Colonic mucosa (tissue), 4 donors: ENCODE data around the gene ARVCF. TPM values are rescaled to one million over a fixed set of nuclear protein-coding genes. Genes with fewer than 3 reads are reported as not detected.

Experiments used
- DNase-seq: peaks from one replicate; pipeline ENCODE4 v3.0.0-alpha.2; 2020
- H3K27ac ChIP-seq: fragments of 200-600 bp; one replicate; pipeline ENCODE4 v1.8.0; 2021
- H3K27me3 ChIP-seq: fragments of 200-600 bp; one replicate; pipeline ENCODE4 v1.8.0; 2021
- H3K36me3 ChIP-seq: fragments of 200-600 bp; one replicate; pipeline ENCODE4 v1.8.0; 2021
- H3K4me1 ChIP-seq: fragments of 200-600 bp; one replicate; pipeline ENCODE4 v1.8.0; 2021; ENCODE audit warnings: mild to moderate bottlenecking
- H3K4me3 ChIP-seq: fragments of 200-600 bp; one replicate; pipeline ENCODE4 v1.8.0; 2021
- H3K9ac ChIP-seq, 2 donors: one replicate each; pipeline ENCODE4 v1.7.0; 2013; ENCODE audit warnings: control low read depth in 2 of 2, low read depth in 2 of 2, low read length in 2 of 2
- H3K9me3 ChIP-seq: fragments of 200-600 bp; one replicate; pipeline ENCODE4 v1.8.0; 2021
- intact Hi-C: fragments of 100-400 bp; cut with DNase I; formaldehyde crosslinking; loops from one replicate; pipeline ENCODE4 v1.14.1; 2022
- total RNA-seq, 2 donors: library from RNA; stranded (reverse); fragmentation: NEBNext Ultra II Directional in 1 of 2; extraction: Animal tissue kit (Norgen Biotek cat#: 25700) in 1 of 2; gene quantifications; one replicate each; pipeline ENCODE4 v1.2.1, GENCODE V29; 2021
- TF ChIP-seq, protein P1 (sequence below): fragments of 200-600 bp; IDR thresholded peaks from one replicate; pipeline ENCODE4 v1.8.0; 2022; ENCODE audit warnings: antibody characterized with exemption, mild to moderate bottlenecking
- donor health status: healthy.
- donor health status: DM: no; HTN: no; CAD: no.
- donor health status: DM: no; HTN: no; CAD: no.

ARVCF gene
- total RNA-seq, 2 donors from 2014 or later, result 11.7 to 18.5 TPM

DNA sequence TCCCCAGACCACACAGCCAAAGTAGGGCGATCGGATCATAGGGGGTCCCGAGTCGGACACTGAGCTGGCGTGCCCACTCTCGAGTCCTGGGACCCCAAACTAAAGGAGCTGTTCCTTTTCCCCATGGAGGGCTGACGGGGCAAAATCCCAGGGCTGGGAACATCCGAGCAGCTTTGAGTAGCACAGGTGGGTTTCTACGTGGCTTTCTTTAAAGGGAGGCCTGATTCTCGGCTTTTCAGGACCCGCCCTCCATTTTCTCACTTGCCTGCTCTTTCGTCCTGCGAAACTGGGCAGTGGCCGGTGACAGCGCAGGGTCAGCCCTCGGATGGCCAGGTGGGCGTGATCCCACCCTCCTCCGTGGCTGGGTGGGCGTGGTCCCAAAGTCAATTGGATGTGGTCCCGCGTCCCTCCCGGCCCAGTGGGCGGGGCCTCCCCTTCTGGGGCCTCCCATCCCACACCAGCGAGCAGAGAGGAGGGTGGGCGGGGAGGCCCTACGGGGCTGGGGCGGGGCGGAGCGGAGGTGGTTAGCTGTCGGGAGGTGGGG is 57.5 kb downstream of the ARVCF start:
- H3K4me3 ChIP-seq, result peak overlapping the region; percentile 24
- intact Hi-C loops, result no loop called here
- H3K9me3 ChIP-seq, result no peaks in the 10 kb centered on the region
- H3K27ac ChIP-seq, result no peak overlapping the region
- no peaks in the 10 kb centered on the region for H3K36me3 ChIP-seq
- H3K9ac ChIP-seq, result no peak overlapping the region
- H3K27me3 ChIP-seq, result no peaks in the 10 kb centered on the region
- peaks cover 16% of the 10 kb centered on the region for H3K4me1 ChIP-seq
- TF ChIP-seq, protein P1, sequence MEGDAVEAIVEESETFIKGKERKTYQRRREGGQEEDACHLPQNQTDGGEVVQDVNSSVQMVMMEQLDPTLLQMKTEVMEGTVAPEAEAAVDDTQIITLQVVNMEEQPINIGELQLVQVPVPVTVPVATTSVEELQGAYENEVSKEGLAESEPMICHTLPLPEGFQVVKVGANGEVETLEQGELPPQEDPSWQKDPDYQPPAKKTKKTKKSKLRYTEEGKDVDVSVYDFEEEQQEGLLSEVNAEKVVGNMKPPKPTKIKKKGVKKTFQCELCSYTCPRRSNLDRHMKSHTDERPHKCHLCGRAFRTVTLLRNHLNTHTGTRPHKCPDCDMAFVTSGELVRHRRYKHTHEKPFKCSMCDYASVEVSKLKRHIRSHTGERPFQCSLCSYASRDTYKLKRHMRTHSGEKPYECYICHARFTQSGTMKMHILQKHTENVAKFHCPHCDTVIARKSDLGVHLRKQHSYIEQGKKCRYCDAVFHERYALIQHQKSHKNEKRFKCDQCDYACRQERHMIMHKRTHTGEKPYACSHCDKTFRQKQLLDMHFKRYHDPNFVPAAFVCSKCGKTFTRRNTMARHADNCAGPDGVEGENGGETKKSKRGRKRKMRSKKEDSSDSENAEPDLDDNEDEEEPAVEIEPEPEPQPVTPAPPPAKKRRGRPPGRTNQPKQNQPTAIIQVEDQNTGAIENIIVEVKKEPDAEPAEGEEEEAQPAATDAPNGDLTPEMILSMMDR, result no peak
- DNase-seq, result peak; percentile 87

- Histone ChIP-seq H3K27me3 (no peaks in the 10 kb centered on the region), H3K4me3 (no peak overlapping the region), H3K4me1 (peaks cover 16% of the 10 kb centered on the region), H3K27ac (no peak overlapping the region), H3K9ac (no peak overlapping the region), H3K36me3 (no peaks in the 10 kb centered on the region), H3K9me3 (no peaks in the 10 kb centered on the region)
- TF ChIP-seq, protein P1, result no peak
- no peak for DNase-seq
- intact Hi-C loops, result no loop called here
Observed at GRCh38 chr22:19958083-19959042, 58.3 kb downstream of the ARVCF start.

DNA sequence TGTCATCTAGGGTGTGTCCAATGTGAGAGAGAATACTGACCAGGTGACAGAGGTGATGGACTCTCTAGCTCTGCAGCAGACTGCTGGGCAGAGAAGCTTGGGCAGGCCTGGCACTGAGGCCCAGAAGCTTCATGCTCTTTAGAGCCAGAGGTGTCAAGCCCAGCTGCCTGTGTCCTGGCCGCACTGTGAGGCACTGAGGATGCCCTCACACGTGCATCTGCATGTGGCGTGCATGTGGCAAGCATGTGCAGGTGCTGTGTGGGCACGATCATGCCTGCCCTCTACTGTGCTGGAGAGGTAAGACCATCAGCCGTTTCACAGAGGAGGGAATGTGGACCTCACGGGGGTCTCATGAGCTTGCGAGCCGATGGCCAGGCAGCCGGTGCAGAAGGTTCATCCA is 59.2 kb downstream of the ARVCF start:
- intact Hi-C loops, result no loop called here
- H3K4me1 ChIP-seq, result peaks cover 11% of the 10 kb centered on the region

DNA sequence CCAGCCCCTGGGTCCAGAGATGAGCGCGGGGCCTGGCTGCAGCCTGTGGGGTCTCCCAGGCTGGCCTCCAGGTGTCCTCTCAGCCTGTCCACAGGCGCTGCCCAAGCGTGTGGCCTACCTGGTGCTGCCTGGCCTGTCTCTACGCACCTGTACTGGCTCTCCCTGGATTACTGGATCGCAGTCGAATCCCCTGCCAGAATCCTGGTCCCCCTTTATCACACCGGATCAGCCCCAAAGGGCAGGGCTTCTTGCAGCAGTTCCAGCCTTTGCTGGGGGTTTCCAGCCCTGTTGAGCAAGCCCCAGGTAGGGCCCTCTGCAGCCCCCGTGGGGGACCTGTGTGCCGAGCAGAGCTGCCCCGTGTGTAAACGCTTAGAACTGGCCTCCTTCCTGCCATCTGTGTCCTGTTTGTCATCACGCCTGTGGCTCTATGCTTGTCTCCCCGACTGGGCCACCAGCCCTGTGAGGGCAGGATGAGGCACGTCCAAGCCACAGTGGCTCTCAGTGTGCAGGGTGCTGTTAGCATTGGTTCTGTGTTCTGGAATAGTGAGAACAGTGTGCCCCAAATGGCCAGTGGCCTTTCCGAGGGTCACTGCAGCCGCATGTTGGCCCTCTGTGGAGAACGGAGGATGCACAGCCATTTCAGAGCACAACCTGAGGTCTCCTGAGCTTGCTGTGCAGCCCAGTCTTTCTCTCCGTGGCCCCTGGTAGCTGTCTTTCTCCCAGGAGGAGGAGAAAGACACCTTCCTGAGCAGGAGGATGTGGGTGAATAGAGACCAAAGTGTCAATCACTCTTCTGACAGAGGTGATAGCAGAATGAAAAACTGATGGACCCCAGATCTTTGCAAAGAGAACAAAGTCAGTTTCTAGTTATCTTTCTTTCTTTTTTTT is 61.1 kb downstream of the ARVCF start:
- Histone ChIP-seq H3K27me3 (no peaks in the 10 kb centered on the region), H3K36me3 (no peaks in the 10 kb centered on the region), H3K4me3 (no peak overlapping the region), H3K9ac (no peak overlapping the region), H3K4me1 (peaks cover 6% of the 10 kb centered on the region), H3K27ac (no peak overlapping the region), H3K9me3 (no peaks in the 10 kb centered on the region)
- TF ChIP-seq, protein P1, result no peak
- DNase-seq, result no peak
- intact Hi-C loops, result no loop called here

More for the DNA sequence above, 59.2 kb downstream of the ARVCF start:
- Histone ChIP-seq H3K27ac (no peak overlapping the region), H3K9ac (no peak overlapping the region), H3K9me3 (no peaks in the 10 kb centered on the region), H3K36me3 (no peaks in the 10 kb centered on the region), H3K4me3 (no peak overlapping the region), H3K27me3 (no peaks in the 10 kb centered on the region)
- TF ChIP-seq, protein P1, result no peak
- no peak for DNase-seq

DNA sequence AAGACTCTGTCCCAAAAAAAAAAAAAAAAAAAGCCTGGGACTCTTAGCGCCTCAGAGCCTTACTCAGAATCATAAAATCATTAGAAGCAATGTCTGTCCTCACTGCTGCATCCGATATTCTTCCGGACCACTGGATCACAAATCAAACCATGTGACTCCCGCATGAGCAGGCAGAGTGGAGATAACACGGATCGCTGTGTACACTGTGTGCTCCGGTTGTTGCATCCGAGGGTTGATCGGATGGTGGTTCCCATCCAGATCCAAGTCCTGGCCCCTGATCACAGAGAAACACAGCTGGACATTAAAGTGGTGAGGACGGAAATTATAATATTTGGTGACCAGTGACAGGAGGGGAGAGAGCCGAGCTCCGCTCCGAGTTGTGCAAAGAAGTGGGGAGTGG is 65.3 kb downstream of the ARVCF start:
- Histone ChIP-seq H3K9ac (no peak overlapping the region), H3K27ac (no peak overlapping the region), H3K27me3 (no peaks in the 10 kb centered on the region), H3K4me3 (no peak overlapping the region), H3K9me3 (no peaks in the 10 kb centered on the region), H3K36me3 (no peaks in the 10 kb centered on the region), H3K4me1 (no peaks in the 10 kb centered on the region)
- no peak for DNase-seq
- intact Hi-C loops, result no loop called here
- TF ChIP-seq, protein P1, result no peak
